K562 (cell line): ENCODE measurements around the gene PRM1. TPM values are rescaled to one million over a fixed set of nuclear protein-coding genes. Genes with fewer than 3 reads are reported as not detected.

Experiments used
- BMI1 ChIP-seq: fragments of 150-350 bp; IDR thresholded peaks from 2 replicates; pipeline ENCODE4 v1.6.1; 2014; ENCODE audit warnings: low read length
- EWSR1 ChIP-seq: fragments of 450-650 bp; IDR thresholded peaks from 2 replicates; pipeline ENCODE4 v1.6.1; 2018; ENCODE audit warnings: borderline replicate concordance, mild to moderate bottlenecking, low read depth, moderate library complexity; ENCODE audit not compliant: partially characterized antibody
- FOXA3 ChIP-seq, 2 experiments: fragments of 450-650 bp in 1 of 2; sonication (generic) in 1 of 2; formaldehyde crosslinking; IDR thresholded peaks in 1 of 2; conservative IDR thresholded peaks in 1 of 2; 2 replicates each; pipeline versions ENCODE4 v1.4.0 to v1.8.0; 2020 to 2022; ENCODE audit warnings: mild to moderate bottlenecking in 2 of 2, missing genetic modification reagents in 1 of 2
- GABPB2 ChIP-seq: fragments of 250-450 bp; sonication (Bioruptor Pico); conservative IDR thresholded peaks from 2 replicates; pipeline ENCODE4 v1.5.1; 2021; ENCODE audit warnings: mild to moderate bottlenecking
- SIN3A ChIP-seq, 2 experiments: fragments of 150-350 bp in 1 of 2; IDR thresholded peaks; 2 replicates each; pipeline ENCODE4 v1.6.1; 2011 to 2016; ENCODE audit warnings: borderline replicate concordance in 2 of 2, low read depth in 2 of 2, low read length in 2 of 2, mild to moderate bottlenecking in 2 of 2, moderate library complexity in 2 of 2; ENCODE audit not compliant: control insufficient read depth in 1 of 2
- TOE1 ChIP-seq, 2 experiments: fragments of 450-650 bp in 1 of 2; sonication (generic) in 1 of 2; formaldehyde crosslinking in 1 of 2; IDR thresholded peaks; 2 replicates each; pipeline versions ENCODE4 v1.7.1 to v1.8.0; 2016 to 2022; ENCODE audit warnings: borderline replicate concordance in 2 of 2, mild to moderate bottlenecking in 2 of 2, antibody characterized with exemption in 1 of 2, inconsistent platforms in 1 of 2, low read depth in 1 of 2, missing genetic modification reagents in 1 of 2, moderate library complexity in 1 of 2
- polyA plus RNA-seq, 8 experiments: library from polyadenylated mRNA; depleted of rRNA in 4 of 8; stranded (reverse) in 5 of 8; unstranded in 3 of 8; fragments of >200 nt; fragmentation: Nextera tagmentation in 2 of 8; fragmentation: Illumina TruSeq in 1 of 8; extraction: Ambion mirVana in 2 of 8; extraction: Trizol in 1 of 8; gene quantifications; 2 replicates each; pipeline versions ENCODE4 v1.2.1 to v1.2.3, GENCODE V29; 2011 to 2014; ENCODE audit warnings: inconsistent platforms in 1 of 8, missing spikeins in 1 of 8
- total RNA-seq, 7 experiments: library from RNA; depleted of rRNA in 6 of 7; stranded (reverse); fragments of >200 nt in 6 of 7; fragmentation: Illumina TruSeq in 2 of 7; extraction: Trizol in 2 of 7; gene quantifications; 2 replicates each; pipeline versions ENCODE4 v1.2.1 to v1.2.3, GENCODE V29; 2011 to 2021; ENCODE audit warnings: low replicate concordance in 1 of 7
- TF ChIP-seq, protein P1 (sequence below): fragments of 250-450 bp; sonication (Bioruptor Pico); IDR thresholded peaks from 2 replicates; pipeline ENCODE4 v1.8.0; 2022; ENCODE audit warnings: moderate library complexity, mild to moderate bottlenecking, inconsistent platforms
- TF ChIP-seq, protein P2 (sequence below): fragments of 250-450 bp; sonication (Bioruptor Pico); IDR thresholded peaks from 2 replicates; pipeline ENCODE4 v1.8.0; 2021; ENCODE audit warnings: borderline replicate concordance, mild to moderate bottlenecking, moderate library complexity; ENCODE audit not compliant: poor library complexity, severe bottlenecking
- TF ChIP-seq, protein P3 (sequence below): fragments of 250-450 bp; sonication (Bioruptor Pico); IDR thresholded peaks from 2 replicates; pipeline ENCODE4 v1.4.0; 2020
- TF ChIP-seq, protein P4 (sequence below): IDR thresholded peaks from 2 replicates; pipeline ENCODE4 v1.6.1; 2016; ENCODE audit warnings: missing genetic modification characterization, missing compliant biosample characterization
- TF ChIP-seq, protein P5 (sequence below): fragments of 250-450 bp; sonication (Bioruptor Pico); IDR thresholded peaks from 2 replicates; pipeline ENCODE4 v1.9.0; 2021; ENCODE audit warnings: mild to moderate bottlenecking, inconsistent platforms

The PRM1 gene
- total and polyA plus RNA-seq, 9 of the 15 experiments (the other 6 are each of a cell fraction or from before 2014, with no cell fraction given) = not detected

DNA sequence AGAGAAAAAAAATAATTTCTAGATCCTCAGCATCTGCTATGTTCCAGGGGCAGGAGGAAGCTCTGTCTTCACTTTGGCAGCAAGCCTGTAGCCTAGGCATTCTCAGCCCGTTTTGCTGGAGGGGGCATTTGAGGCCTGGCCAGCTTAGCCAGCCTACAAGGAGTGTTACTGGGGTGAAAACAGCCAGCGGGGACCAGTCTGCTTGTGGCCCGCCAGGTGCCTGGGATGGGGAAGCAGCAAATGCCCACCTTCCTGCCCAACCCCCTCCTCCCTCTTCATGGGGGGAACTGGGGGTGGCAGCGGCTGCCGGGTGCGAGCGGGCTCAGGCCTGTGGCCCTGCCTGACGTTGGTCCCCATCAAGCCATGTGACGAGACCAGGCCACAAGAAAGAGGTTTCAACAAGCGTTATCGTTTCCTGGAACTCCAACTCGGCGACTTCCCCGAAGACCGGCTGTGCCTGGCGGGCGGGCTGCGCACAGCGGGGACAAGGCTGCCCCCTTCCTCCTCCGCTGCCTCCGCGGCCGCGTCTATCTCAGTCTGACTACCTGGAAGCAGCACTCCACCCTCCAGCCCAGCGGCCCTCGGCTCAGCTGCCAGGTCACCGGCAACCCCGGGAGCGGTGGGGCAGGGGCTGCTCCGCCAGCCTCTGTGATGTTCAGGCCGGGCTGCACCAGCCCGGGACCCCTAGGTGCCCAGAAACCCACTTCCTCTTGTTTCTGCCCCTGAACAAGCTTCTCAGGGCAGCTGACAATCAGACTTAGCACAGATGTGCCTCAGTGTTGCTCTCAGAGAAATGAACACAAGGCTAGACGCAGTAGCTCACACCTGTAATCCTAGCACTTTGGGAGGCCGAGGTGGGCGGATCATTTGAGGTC lies 48.0 kb downstream of the PRM1 start (continued):
- TF ChIP-seq, protein P1, sequence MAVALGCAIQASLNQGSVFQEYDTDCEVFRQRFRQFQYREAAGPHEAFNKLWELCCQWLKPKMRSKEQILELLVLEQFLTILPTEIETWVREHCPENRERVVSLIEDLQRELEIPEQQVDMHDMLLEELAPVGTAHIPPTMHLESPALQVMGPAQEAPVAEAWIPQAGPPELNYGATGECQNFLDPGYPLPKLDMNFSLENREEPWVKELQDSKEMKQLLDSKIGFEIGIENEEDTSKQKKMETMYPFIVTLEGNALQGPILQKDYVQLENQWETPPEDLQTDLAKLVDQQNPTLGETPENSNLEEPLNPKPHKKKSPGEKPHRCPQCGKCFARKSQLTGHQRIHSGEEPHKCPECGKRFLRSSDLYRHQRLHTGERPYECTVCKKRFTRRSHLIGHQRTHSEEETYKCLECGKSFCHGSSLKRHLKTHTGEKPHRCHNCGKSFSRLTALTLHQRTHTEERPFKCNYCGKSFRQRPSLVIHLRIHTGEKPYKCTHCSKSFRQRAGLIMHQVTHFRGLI (CRISPR knock-in tag) = peak; percentile 90
- TF ChIP-seq TOE1 (IDR thresholded peaks at IDR 0.05; ENCODE audit: borderline replicate concordance) = peak; percentile 71; the same call in 1 of the 2 replicates
- TF ChIP-seq TOE1 (CRISPR knock-in tag; IDR thresholded peaks at IDR 0.05; ENCODE audit: borderline replicate concordance, low read depth) = no peak
- no peak for TF ChIP-seq SIN3A (IDR thresholded peaks at IDR 0.05; ENCODE audit: borderline replicate concordance in 2 of 2, control insufficient read depth in 1 of 2, low read depth in 2 of 2, low read length in 2 of 2)
- no peak for TF ChIP-seq EWSR1
- TF ChIP-seq, protein P2, sequence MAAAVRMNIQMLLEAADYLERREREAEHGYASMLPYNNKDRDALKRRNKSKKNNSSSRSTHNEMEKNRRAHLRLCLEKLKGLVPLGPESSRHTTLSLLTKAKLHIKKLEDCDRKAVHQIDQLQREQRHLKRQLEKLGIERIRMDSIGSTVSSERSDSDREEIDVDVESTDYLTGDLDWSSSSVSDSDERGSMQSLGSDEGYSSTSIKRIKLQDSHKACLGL (CRISPR knock-in tag) = no peak
- TF ChIP-seq, protein P3, sequence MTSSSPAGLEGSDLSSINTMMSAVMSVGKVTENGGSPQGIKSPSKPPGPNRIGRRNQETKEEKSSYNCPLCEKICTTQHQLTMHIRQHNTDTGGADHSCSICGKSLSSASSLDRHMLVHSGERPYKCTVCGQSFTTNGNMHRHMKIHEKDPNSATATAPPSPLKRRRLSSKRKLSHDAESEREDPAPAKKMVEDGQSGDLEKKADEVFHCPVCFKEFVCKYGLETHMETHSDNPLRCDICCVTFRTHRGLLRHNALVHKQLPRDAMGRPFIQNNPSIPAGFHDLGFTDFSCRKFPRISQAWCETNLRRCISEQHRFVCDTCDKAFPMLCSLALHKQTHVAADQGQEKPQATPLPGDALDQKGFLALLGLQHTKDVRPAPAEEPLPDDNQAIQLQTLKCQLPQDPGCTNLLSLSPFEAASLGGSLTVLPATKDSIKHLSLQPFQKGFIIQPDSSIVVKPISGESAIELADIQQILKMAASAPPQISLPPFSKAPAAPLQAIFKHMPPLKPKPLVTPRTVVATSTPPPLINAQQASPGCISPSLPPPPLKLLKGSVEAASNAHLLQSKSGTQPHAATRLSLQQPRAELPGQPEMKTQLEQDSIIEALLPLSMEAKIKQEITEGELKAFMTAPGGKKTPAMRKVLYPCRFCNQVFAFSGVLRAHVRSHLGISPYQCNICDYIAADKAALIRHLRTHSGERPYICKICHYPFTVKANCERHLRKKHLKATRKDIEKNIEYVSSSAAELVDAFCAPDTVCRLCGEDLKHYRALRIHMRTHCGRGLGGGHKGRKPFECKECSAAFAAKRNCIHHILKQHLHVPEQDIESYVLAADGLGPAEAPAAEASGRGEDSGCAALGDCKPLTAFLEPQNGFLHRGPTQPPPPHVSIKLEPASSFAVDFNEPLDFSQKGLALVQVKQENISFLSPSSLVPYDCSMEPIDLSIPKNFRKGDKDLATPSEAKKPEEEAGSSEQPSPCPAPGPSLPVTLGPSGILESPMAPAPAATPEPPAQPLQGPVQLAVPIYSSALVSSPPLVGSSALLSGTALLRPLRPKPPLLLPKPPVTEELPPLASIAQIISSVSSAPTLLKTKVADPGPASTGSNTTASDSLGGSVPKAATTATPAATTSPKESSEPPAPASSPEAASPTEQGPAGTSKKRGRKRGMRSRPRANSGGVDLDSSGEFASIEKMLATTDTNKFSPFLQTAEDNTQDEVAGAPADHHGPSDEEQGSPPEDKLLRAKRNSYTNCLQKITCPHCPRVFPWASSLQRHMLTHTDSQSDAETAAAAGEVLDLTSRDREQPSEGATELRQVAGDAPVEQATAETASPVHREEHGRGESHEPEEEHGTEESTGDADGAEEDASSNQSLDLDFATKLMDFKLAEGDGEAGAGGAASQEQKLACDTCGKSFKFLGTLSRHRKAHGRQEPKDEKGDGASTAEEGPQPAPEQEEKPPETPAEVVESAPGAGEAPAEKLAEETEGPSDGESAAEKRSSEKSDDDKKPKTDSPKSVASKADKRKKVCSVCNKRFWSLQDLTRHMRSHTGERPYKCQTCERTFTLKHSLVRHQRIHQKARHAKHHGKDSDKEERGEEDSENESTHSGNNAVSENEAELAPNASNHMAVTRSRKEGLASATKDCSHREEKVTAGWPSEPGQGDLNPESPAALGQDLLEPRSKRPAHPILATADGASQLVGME = peak; percentile 79
- TF ChIP-seq BMI1 = no peak
- TF ChIP-seq, protein P4, sequence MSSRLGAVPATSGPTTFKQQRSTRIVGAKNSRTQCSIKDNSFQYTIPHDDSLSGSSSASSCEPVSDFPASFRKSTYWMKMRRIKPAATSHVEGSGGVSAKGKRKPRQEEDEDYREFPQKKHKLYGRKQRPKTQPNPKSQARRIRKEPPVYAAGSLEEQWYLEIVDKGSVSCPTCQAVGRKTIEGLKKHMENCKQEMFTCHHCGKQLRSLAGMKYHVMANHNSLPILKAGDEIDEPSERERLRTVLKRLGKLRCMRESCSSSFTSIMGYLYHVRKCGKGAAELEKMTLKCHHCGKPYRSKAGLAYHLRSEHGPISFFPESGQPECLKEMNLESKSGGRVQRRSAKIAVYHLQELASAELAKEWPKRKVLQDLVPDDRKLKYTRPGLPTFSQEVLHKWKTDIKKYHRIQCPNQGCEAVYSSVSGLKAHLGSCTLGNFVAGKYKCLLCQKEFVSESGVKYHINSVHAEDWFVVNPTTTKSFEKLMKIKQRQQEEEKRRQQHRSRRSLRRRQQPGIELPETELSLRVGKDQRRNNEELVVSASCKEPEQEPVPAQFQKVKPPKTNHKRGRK (tag) = peak; percentile 72; the same call in 1 of the 2 replicates
- no peak for TF ChIP-seq GABPB2 (CRISPR knock-in tag)
- TF ChIP-seq, protein P5, sequence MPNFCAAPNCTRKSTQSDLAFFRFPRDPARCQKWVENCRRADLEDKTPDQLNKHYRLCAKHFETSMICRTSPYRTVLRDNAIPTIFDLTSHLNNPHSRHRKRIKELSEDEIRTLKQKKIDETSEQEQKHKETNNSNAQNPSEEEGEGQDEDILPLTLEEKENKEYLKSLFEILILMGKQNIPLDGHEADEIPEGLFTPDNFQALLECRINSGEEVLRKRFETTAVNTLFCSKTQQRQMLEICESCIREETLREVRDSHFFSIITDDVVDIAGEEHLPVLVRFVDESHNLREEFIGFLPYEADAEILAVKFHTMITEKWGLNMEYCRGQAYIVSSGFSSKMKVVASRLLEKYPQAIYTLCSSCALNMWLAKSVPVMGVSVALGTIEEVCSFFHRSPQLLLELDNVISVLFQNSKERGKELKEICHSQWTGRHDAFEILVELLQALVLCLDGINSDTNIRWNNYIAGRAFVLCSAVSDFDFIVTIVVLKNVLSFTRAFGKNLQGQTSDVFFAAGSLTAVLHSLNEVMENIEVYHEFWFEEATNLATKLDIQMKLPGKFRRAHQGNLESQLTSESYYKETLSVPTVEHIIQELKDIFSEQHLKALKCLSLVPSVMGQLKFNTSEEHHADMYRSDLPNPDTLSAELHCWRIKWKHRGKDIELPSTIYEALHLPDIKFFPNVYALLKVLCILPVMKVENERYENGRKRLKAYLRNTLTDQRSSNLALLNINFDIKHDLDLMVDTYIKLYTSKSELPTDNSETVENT (CRISPR knock-in tag) = no peak
- TF ChIP-seq FOXA3 (CRISPR knock-in tag; conservative IDR thresholded peaks at IDR 0.05 in 1 of 2, IDR thresholded peaks at IDR 0.05 in 1 of 2) = peak in 1 of 2 experiments; percentile 10; a peak in 1 of 4 replicates
